Hematopoietic multipotent progenitor cell treated with erythropoietin and hydrocortisone succinate and interleukin-3 and kit ligand, for 17 days (in vitro differentiated cells): ENCODE data around the gene TMEM131L.
"Not testable (repeated sequence)": the region's sequence is repeated elsewhere in the genome, so short reads cannot be mapped to it uniquely, and the experiment has no call there.

Experiments
- DNase-seq: peaks from one replicate; pipeline ENCODE4 v3.0.0-alpha.2; 2015; ENCODE audit warnings: low spot score

The TMEM131L gene

GRCh38 chr4:153507310-153508073 lies 41.3 kb downstream of the TMEM131L start:
- no peak for DNase-seq

- DNase-seq: not testable (repeated sequence)
Observed at GRCh38 chr4:153509212-153509611, 43.1 kb downstream of the TMEM131L start.

GRCh38 chr4:153509724-153510123 lies 43.6 kb downstream of the TMEM131L start:
- DNase-seq: no peak

DNA sequence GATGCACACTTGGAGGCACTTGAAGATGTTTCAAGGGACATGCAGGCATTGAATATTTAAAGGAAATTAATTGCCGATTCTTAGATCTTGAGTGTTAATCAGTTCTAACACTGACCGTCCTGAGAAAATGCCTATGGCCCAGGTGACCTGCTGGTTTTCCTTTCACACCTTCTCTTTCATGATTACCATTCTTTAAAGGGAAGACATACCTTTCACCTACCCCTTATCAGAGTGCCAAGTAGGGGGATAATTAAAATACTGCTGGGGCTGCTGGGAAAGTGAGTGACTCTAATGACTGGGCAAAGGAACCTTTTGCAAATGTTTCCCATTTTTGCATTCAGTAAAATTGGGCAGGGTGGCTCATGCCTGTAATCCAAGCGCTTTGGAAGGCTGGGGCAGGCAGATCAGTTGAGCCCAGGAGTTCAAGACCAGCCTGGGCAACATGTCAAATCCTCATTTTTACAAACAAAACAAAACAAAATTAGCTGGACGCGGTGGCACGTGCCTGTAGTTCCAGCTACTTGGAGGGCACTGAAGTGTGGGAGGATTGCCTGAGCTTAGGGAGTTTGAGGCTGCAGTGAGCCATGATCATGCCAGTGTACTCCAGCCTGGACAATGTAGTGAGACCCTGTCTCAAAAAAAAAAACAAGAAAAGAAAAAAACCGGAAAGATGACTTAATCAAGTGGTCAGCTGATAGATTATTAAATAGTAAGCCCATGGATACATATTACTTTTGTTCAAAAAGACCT lies 44.3 kb downstream of the TMEM131L start:
- DNase-seq: no peak

- DNase-seq: no peak
Observed at GRCh38 chr4:153511104-153511503, 44.9 kb downstream of the TMEM131L start.

DNA sequence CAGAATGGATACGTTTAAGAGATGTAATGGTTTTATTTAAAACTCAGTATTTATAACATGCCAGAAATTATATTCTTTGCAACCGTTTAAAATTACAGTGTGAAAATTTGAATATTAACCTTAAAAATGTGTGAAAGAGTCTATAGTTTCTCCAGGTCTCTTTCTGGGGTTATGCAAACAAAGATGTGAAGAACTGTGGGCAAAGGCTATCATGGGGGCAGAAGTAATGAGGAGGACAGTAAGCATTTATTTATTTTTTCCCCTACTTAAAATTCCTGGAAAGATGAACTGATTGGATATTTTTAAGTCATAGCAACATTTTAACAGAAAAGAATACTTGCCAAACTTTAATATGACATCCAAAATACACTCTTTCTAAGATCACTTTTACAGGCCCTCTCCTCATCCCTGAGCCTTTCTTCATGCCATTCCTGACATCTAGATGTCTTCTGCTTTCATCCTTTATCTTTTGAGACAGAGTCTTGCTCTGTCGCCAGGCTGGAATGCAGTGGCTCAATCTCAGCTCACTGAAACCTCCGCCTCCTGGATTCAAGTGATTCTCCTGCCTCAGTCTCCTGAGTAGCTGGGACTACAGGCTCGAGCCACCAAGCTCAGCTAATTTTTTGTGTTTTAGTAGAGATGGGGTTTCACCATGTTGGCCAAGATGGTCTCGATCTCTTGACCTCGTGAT lies 46.1 kb downstream of the TMEM131L start:
- DNase-seq: no peak

- no peak for DNase-seq
Observed at GRCh38 chr4:153512952-153513500, 46.9 kb downstream of the TMEM131L start.

DNA sequence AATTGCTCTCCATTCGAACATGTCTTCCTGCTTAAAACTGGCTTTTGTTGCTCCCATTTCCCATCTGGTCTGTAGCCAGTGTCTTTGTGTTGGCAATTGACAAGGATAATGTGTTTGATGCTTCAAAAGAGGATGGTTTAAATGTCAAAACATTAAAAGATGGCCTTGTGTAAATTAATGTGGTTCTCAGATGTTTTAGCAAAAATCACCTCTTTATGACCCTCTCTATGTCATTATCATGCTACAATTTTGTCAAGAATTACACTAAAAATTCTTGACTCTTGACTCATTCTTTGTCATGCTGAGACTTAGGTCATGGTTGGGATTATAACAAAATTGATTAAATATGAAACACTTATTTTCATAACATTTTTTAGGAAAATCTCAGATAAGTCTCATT lies 47.4 kb downstream of the TMEM131L start:
- no peak for DNase-seq

DNA sequence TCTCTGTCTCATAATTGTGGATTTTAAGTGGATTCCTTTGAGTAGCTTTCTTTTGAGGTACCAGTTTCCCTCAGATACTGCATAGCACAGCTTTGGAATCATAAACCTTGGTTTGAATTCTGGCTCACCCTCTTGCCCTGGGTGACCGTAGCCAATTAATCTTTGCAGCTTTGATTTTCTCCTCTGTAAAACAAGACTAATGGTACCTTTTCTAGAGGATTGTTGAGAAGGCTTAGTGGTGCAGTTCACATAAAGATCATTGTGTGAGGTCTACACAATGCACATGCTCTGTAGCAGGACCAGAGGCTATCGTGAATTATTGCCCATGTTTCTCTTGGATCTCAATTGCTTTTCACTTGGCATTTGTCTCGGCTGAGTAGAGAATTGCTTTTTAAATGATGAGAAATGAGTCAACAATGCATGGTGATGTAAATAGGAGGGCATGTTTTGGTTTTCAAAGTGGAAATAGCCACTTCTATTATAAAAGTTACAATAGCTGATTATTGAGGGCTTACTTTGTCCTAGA lies 47.9 kb downstream of the TMEM131L start:
- DNase-seq: no peak

GRCh38 chr4:153514688-153515426 lies 48.7 kb downstream of the TMEM131L start:
- no peak for DNase-seq

DNA sequence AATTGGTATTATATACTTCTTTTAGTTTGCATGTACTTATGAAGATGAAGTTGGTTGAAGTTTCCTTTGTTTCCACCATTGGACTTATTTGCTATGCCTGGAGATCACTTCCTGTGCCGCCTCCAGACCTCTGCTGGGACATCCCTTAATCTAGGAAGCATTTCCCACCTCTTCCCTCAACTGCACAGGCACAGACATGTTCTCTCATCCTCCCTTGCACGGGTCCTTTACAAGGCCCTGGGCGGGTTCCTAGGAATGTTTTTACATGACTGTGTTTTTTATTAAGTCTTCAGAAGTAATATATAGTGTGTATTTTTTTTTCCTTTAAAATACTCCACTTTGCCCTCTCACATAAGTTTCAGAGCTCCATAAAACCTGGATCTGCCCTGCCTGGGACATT lies 51.0 kb downstream of the TMEM131L start:
- DNase-seq: no peak

DNA sequence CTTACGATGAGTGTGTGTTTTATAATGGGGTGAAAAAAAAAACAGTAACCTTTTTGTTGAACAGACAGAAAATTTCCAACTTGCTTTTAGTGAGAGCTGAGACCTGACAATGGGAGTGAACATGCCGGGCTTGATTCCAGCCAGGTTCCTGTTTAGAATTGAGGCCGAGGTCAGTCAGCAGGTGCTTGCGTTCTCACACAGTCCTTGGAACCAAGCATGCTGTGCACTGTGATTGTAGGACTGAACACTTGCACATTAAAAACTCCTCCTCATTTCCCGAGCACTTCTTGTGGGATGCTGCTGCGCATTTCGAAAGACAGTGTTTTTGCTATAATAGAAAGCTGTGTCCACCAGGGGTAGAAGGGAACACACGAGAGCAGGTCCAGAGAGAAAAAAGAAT lies 51.8 kb downstream of the TMEM131L start:
- no peak for DNase-seq

DNA sequence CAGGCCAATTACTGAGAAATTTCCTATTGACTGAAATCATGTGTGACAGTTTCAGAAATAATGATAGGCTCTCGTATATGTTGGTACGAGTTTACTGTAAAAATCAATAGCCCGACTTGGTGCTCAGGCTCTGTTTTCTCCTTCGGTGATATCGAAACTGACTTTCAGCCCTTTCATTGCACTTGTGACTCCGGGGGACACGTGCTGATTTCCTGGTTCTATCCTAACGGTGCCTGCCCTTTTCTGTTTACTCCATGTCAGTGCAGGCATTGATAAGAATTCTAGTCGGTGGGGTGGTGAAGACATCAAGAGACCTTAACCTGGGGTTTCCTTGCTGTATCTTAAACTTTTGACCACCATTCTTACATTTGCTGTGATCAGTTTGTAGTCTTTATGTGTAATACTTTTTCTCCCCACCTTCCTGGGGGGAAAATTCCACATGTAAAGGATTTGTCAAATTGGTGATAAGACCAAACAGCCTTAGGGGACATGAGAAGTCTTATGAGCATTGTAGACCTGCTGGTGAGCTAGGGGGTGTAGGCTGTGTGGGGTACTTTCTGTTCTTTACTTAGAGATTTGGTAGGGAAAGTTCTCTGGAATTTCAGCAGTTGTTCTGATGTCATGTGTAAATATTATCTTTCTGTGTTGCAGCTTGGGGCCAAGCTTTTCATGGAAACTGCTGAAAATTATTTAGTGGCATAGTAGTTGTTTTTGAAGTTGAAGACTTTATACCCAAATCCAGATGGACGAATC lies 52.7 kb downstream of the TMEM131L start:
- DNase-seq: no peak

DNA sequence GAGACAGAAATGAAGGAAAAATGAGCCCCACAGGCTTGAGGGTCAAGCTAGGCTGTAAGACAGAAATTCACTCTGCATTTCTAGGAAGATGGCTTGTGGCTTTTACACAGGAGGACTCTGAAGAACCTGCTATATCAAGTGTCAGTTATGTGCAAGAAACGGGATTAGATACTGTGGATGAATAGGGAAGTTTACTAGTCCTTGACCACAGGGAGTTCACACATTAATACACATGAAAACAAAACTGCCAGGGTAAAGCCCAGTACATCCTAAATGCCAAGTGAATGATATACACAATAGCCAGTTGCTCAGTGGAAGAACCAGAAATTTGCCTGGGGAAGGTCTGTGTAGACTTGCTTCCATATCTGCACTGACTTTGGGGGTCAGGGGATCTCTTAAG lies 53.5 kb downstream of the TMEM131L start:
- DNase-seq: no peak

- no peak for DNase-seq
Observed at GRCh38 chr4:153520227-153520626, 54.1 kb downstream of the TMEM131L start.

DNA sequence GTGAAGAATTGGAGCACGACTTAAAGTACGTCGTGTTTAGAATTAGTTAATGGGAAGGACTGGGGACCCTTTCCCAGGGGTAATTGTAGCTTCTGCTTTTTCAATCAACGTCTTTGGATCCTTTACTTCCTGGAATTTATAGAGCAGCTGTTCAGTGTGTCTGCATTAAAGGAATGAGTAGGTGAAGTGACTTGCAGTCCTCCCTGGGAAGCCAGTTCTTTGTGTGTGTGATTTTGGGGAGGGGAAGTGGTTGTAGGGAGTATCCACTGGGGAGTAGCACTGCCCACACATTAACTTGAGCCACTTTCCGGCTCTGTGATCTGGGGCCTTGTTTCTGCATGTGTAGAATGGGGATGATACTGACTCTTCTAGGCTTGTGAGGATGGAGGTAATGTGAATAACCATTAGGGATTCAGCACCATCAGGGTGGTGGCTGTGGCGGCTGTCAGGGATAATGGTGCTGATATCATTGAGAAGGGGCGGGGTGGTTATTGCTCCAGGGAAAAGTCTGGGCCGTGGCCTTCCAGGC lies 54.7 kb downstream of the TMEM131L start:
- DNase-seq: no peak

GRCh38 chr4:153521478-153521877 lies 55.3 kb downstream of the TMEM131L start:
- no peak for DNase-seq

DNA sequence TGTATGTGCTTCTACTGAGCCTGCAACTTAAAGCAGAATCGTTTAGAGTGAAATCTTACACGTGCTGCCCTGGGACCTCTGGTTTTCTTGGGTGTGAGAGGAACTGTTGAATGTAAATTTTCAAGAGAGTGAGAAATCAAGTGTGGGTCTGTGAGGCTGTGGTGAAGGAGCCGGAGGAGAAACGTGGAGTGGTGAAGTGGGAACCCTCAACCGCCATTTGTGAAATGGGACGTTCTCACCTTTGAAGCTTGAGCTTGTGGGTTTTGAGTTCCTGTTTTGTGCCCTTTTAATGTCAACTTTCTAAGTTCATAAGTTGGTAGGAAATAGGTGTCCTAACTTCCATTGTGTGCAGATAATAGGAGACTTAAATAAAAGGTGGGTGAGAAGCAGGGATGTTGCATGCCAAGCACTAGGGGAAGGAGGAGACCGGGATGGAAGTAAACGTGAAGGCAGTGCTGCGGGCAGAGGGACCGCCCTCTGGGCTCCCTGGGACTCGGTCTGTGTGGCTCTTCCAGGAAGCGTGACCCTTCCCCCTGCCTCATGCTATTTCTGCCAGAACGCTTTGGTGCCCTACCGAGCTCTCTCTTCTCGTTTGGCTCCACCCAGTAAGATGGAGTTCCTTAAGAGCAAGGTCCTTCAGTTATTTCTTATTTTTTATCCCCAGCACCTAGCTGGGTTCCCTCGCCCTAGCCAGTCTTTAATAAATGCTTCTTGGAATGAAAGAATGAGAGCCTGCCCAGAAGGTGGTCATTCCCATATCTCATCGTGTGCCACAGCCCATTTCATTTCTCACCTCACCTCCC lies 56.0 kb downstream of the TMEM131L start:
- no peak for DNase-seq

DNA sequence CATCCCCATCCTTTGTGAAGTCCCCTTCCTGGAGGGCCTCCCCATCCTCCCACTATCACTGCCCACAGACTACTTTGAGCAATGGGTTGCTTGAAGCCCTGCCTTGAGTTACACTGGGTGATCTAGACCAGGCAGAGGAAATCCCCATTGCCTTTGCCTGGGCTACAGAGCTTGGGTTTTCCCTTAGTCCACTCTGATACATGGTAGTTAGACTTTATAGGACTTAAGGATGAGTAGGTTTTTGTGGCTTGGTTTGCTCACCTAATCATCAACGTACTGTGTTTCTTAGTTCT lies 56.6 kb downstream of the TMEM131L start:
- DNase-seq: no peak

GRCh38 chr4:153523164-153523796 lies 57.1 kb downstream of the TMEM131L start:
- DNase-seq: no peak
